Colonic mucosa (tissue), 4 donors: ENCODE data around the gene WWOX. TPM values are rescaled to one million over a fixed set of nuclear protein-coding genes. Genes with fewer than 3 reads are reported as not detected.

Experiments
- DNase-seq: peaks from one replicate; pipeline ENCODE4 v3.0.0-alpha.2; 2020
- H3K27ac ChIP-seq: fragments of 200-600 bp; one replicate; pipeline ENCODE4 v1.8.0; 2021
- H3K27me3 ChIP-seq: fragments of 200-600 bp; one replicate; pipeline ENCODE4 v1.8.0; 2021
- H3K36me3 ChIP-seq: fragments of 200-600 bp; one replicate; pipeline ENCODE4 v1.8.0; 2021
- H3K4me1 ChIP-seq: fragments of 200-600 bp; one replicate; pipeline ENCODE4 v1.8.0; 2021; ENCODE audit warnings: mild to moderate bottlenecking
- H3K4me3 ChIP-seq: fragments of 200-600 bp; one replicate; pipeline ENCODE4 v1.8.0; 2021
- H3K9ac ChIP-seq, 2 donors: one replicate each; pipeline ENCODE4 v1.7.0; 2013; ENCODE audit warnings: control low read depth in 2 of 2, low read depth in 2 of 2, low read length in 2 of 2
- H3K9me3 ChIP-seq: fragments of 200-600 bp; one replicate; pipeline ENCODE4 v1.8.0; 2021
- CTCF ChIP-seq: fragments of 200-600 bp; IDR thresholded peaks from one replicate; pipeline ENCODE4 v1.8.0; 2022; ENCODE audit warnings: antibody characterized with exemption, mild to moderate bottlenecking
- intact Hi-C: fragments of 100-400 bp; cut with DNase I; formaldehyde crosslinking; loops from one replicate; pipeline ENCODE4 v1.14.1; 2022
- total RNA-seq, 2 donors: library from RNA; stranded (reverse); fragmentation: NEBNext Ultra II Directional in 1 of 2; extraction: Animal tissue kit (Norgen Biotek cat#: 25700) in 1 of 2; gene quantifications; one replicate each; pipeline ENCODE4 v1.2.1, GENCODE V29; 2021
- donor health status: healthy.
- donor health status: DM: no; HTN: no; CAD: no.
- donor health status: DM: no; HTN: no; CAD: no.

Gene WWOX
- total RNA-seq, 2 donors from 2014 or later: 7.2 to 11.0 TPM

GRCh38 chr16:79172976-79173500 lies 1073.6 kb downstream of the WWOX start:
- DNase-seq: no peak
- H3K4me1 ChIP-seq: no peaks in the 10 kb centered on the region
- no peak overlapping the region for H3K27ac ChIP-seq
- no peak overlapping the region for H3K4me3 ChIP-seq
- H3K36me3 ChIP-seq: no peaks in the 10 kb centered on the region
- no peaks in the 10 kb centered on the region for H3K9me3 ChIP-seq
- H3K9ac ChIP-seq: no peak overlapping the region
- no peak for TF ChIP-seq CTCF
- H3K27me3 ChIP-seq: no peaks in the 10 kb centered on the region
- intact Hi-C loops: no loop called here

- Histone ChIP-seq H3K27ac (no peak overlapping the region), H3K27me3 (no peaks in the 10 kb centered on the region), H3K9me3 (no peaks in the 10 kb centered on the region), H3K4me3 (no peak overlapping the region), H3K9ac (no peak overlapping the region), H3K4me1 (no peaks in the 10 kb centered on the region), H3K36me3 (no peaks in the 10 kb centered on the region)
- TF ChIP-seq CTCF: no peak
- DNase-seq: no peak
- intact Hi-C loops: no loop called here
Measured at GRCh38 chr16:79173919-79174318, 1074.5 kb downstream of the WWOX start.

GRCh38 chr16:79175286-79176057 lies 1076.0 kb downstream of the WWOX start:
- no peaks in the 10 kb centered on the region for H3K27me3 ChIP-seq
- no peaks in the 10 kb centered on the region for H3K4me1 ChIP-seq
- no peaks in the 10 kb centered on the region for H3K9me3 ChIP-seq
- H3K27ac ChIP-seq: no peak overlapping the region
- no peak for TF ChIP-seq CTCF
- no peaks in the 10 kb centered on the region for H3K36me3 ChIP-seq
- H3K4me3 ChIP-seq: no peak overlapping the region
- no peak for DNase-seq
- intact Hi-C loops: no loop called here
- H3K9ac ChIP-seq: no peak overlapping the region

GRCh38 chr16:79177018-79177417 lies 1077.6 kb downstream of the WWOX start:
- no peak overlapping the region for H3K27ac ChIP-seq
- H3K9ac ChIP-seq: no peak overlapping the region
- no peaks in the 10 kb centered on the region for H3K36me3 ChIP-seq
- no peak for TF ChIP-seq CTCF
- H3K9me3 ChIP-seq: no peaks in the 10 kb centered on the region
- DNase-seq: no peak
- H3K27me3 ChIP-seq: no peaks in the 10 kb centered on the region
- H3K4me3 ChIP-seq: no peak overlapping the region
- no peaks in the 10 kb centered on the region for H3K4me1 ChIP-seq
- intact Hi-C loops: no loop called here

GRCh38 chr16:79181419-79181818 lies 1082.0 kb downstream of the WWOX start:
- intact Hi-C loops: no loop called here
- TF ChIP-seq CTCF: no peak
- no peaks in the 10 kb centered on the region for H3K9me3 ChIP-seq
- H3K9ac ChIP-seq: no peak overlapping the region
- H3K27me3 ChIP-seq: no peaks in the 10 kb centered on the region
- no peak overlapping the region for H3K4me3 ChIP-seq
- H3K27ac ChIP-seq: no peak overlapping the region
- H3K36me3 ChIP-seq: no peaks in the 10 kb centered on the region
- H3K4me1 ChIP-seq: no peaks in the 10 kb centered on the region
- no peak for DNase-seq
